ENCODE data around the gene SLC38A3.

The SLC38A3 gene

GRCh38 chr3:50204804-50205412 is at the start of gene SLC38A3:
SLC38A3 (plus strand) TSS chr3:50205271; CDS start chr3:50214200, 8,929 bp downstream.
- no peak for DNase-seq

GRCh38 chr3:50155491-50155878 is 49.6 kb upstream of the SLC38A3 start:
- no peak for DNase-seq

GRCh38 chr3:50155891-50156290 is 49.2 kb upstream of the SLC38A3 start:
- DNase-seq = no peak

- DNase-seq = no peak
Observed at GRCh38 chr3:50156549-50157493, 48.2 kb upstream of the SLC38A3 start.

- DNase-seq = no peak
Observed at GRCh38 chr3:50157827-50158529, 47.1 kb upstream of the SLC38A3 start.

GRCh38 chr3:50158530-50159146 is 46.4 kb upstream of the SLC38A3 start:
- no peak for DNase-seq

- DNase-seq = no peak
Observed at GRCh38 chr3:50160561-50160983, 44.5 kb upstream of the SLC38A3 start.

GRCh38 chr3:50161320-50161719 is 43.8 kb upstream of the SLC38A3 start:
- no peak for DNase-seq

GRCh38 chr3:50162034-50162883 is 42.8 kb upstream of the SLC38A3 start:
- no peak for DNase-seq

- no peak for DNase-seq
Observed at GRCh38 chr3:50163572-50164455, 41.3 kb upstream of the SLC38A3 start.

- no peak for DNase-seq
Observed at GRCh38 chr3:50164481-50164880, 40.6 kb upstream of the SLC38A3 start.

GRCh38 chr3:50164984-50165909 is 39.8 kb upstream of the SLC38A3 start:
- DNase-seq = no peak

GRCh38 chr3:50165910-50166538 is 39.0 kb upstream of the SLC38A3 start:
- no peak for DNase-seq

- no peak for DNase-seq
Observed at GRCh38 chr3:50166620-50167019, 38.5 kb upstream of the SLC38A3 start.

GRCh38 chr3:50167069-50167840 is 37.8 kb upstream of the SLC38A3 start:
- DNase-seq = no peak

- no peak for DNase-seq
Observed at GRCh38 chr3:50167841-50168209, 37.2 kb upstream of the SLC38A3 start.

- DNase-seq = no peak
Observed at GRCh38 chr3:50168388-50168787, 36.7 kb upstream of the SLC38A3 start.

GRCh38 chr3:50168791-50169190 is 36.3 kb upstream of the SLC38A3 start:
- no peak for DNase-seq

All from NCI-H1048 (cell line).